ENCODE data around the gene HNRNPC.
"Not testable (repeated sequence)": the region's sequence is repeated elsewhere in the genome, so short reads cannot be mapped to it uniquely, and the experiment has no call there.

GRCh38 chr14:21165002-21165605 lies 104.1 kb downstream of the HNRNPC start:
- not testable (repeated sequence) for TF ChIP-seq CTCF (IDR thresholded peaks at IDR 0.05); POLR2A (IDR thresholded peaks at IDR 0.05; ENCODE audit: low read depth)

Data from esophagus muscularis mucosa (tissue), 3 donors.